RWPE2 (cell line): ENCODE results near the gene PEPD.

ENCODE experiments used
- ATAC-seq: fragments of 200-7000 bp; cut with Tn5 transposase; 3 replicates; pipeline ENCODE4 v1.9.1; 2021; ENCODE audit warnings: low read depth
- DNase-seq: peaks from one replicate; pipeline ENCODE4 v3.0.0-alpha.2; 2020; ENCODE audit warnings: low spot score
- H3K27ac ChIP-seq: fragments of 450-650 bp; 2 replicates; pipeline ENCODE4 v1.5.1; 2017; ENCODE audit warnings: mild to moderate bottlenecking; ENCODE audit not compliant: poor library complexity, severe bottlenecking
- H3K27me3 ChIP-seq: fragments of 250-450 bp; sonication (Bioruptor Pico); 2 replicates; pipeline ENCODE4 v1.5.1; 2021; ENCODE audit warnings: mild to moderate bottlenecking, moderate library complexity; ENCODE audit not compliant: insufficient read depth, poor library complexity, severe bottlenecking
- H3K36me3 ChIP-seq: fragments of 250-450 bp; sonication (Bioruptor Pico); 2 replicates; pipeline ENCODE4 v1.5.1; 2020; ENCODE audit warnings: low read depth, mild to moderate bottlenecking, moderate library complexity
- H3K4me1 ChIP-seq: fragments of 250-450 bp; sonication (Bioruptor Pico); 2 replicates; pipeline ENCODE4 v1.5.1; 2021; ENCODE audit warnings: mild to moderate bottlenecking, moderate library complexity; ENCODE audit not compliant: insufficient read depth, poor library complexity, severe bottlenecking
- H3K4me3 ChIP-seq: fragments of 250-450 bp; sonication (Bioruptor Pico); 2 replicates; pipeline ENCODE4 v1.5.1; 2021; ENCODE audit warnings: mild to moderate bottlenecking, moderate library complexity; ENCODE audit not compliant: severe bottlenecking
- H3K9me3 ChIP-seq: fragments of 250-450 bp; sonication (Bioruptor Pico); 2 replicates; pipeline ENCODE4 v1.5.1; 2021; ENCODE audit warnings: mild to moderate bottlenecking, moderate library complexity; ENCODE audit not compliant: severe bottlenecking
- TF ChIP-seq, protein P1 (sequence below): fragments of 450-650 bp; IDR thresholded peaks from one replicate; pipeline ENCODE4 v1.5.1; 2017; ENCODE audit warnings: mild to moderate bottlenecking, moderate library complexity; ENCODE audit not compliant: poor library complexity, severe bottlenecking

The PEPD gene

GRCh38 chr19:33500991-33501390, 20.6 kb downstream of the PEPD start:
- H3K27me3 ChIP-seq = no peaks in the 10 kb centered on the region
- H3K27ac ChIP-seq = no peak overlapping the region
- no peak overlapping the region for H3K4me3 ChIP-seq
- H3K36me3 ChIP-seq = no peaks in the 10 kb centered on the region
- no peaks in the 10 kb centered on the region for H3K9me3 ChIP-seq
- TF ChIP-seq, protein P1, sequence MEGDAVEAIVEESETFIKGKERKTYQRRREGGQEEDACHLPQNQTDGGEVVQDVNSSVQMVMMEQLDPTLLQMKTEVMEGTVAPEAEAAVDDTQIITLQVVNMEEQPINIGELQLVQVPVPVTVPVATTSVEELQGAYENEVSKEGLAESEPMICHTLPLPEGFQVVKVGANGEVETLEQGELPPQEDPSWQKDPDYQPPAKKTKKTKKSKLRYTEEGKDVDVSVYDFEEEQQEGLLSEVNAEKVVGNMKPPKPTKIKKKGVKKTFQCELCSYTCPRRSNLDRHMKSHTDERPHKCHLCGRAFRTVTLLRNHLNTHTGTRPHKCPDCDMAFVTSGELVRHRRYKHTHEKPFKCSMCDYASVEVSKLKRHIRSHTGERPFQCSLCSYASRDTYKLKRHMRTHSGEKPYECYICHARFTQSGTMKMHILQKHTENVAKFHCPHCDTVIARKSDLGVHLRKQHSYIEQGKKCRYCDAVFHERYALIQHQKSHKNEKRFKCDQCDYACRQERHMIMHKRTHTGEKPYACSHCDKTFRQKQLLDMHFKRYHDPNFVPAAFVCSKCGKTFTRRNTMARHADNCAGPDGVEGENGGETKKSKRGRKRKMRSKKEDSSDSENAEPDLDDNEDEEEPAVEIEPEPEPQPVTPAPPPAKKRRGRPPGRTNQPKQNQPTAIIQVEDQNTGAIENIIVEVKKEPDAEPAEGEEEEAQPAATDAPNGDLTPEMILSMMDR = no peak
- DNase-seq (peak; percentile 37), ATAC-seq (no peak)
- H3K4me1 ChIP-seq = no peaks in the 10 kb centered on the region

- Histone ChIP-seq H3K4me1 (no peaks in the 10 kb centered on the region), H3K27me3 (no peaks in the 10 kb centered on the region), H3K27ac (no peak overlapping the region), H3K9me3 (no peaks in the 10 kb centered on the region), H3K36me3 (no peaks in the 10 kb centered on the region), H3K4me3 (no peak overlapping the region)
- DNase-seq (no peak), ATAC-seq (no peak)
- TF ChIP-seq, protein P1 = no peak
Measured at GRCh38 chr19:33500586-33500985, 21.0 kb downstream of the PEPD start.

DNA sequence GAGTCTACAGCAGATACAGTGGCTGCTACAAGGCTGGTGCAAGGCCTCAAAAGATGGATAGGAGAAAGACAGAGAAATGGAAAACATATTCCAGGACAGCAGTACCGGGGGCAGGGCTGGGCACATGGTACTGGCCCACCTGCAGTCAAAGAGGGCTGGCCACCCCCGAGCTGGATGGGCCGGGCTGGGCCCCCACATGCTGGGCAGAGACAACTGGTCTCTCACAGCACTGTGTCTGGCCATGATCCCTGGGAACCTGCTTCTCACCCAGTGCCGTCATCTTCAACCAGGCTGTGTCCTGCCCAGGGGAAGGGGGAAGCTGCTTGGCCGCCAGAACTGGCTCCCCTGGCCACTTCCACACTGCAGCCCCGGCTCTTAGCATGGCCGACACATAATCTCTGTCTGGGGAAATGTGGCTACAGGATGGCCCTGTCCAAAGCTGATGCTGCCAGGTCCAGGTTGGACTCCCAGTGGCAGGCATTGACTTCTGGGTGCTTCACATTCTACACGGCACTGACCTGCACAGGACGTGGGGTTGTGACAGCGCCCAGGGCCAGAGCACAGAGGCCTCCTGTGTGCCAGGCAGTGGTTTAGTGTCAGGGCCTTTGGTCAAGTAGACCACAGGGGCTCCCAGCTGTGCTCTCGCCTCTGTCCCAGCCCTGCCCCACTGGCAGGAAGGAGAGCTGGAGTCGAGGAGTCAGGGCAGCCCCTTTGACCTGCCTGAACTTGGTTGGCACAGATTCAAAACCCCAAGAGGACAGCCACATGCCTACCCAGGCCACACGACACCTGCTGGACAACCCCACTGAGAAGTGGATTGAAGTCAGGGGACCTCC, 21.7 kb downstream of the PEPD start:
- peak; percentile 36 for DNase-seq
- Histone ChIP-seq H3K27me3 (no peaks in the 10 kb centered on the region), H3K36me3 (no peaks in the 10 kb centered on the region), H3K27ac (no peak overlapping the region), H3K9me3 (no peaks in the 10 kb centered on the region), H3K4me1 (no peaks in the 10 kb centered on the region), H3K4me3 (no peak overlapping the region)
- TF ChIP-seq, protein P1 = no peak
- no peak for ATAC-seq

DNA sequence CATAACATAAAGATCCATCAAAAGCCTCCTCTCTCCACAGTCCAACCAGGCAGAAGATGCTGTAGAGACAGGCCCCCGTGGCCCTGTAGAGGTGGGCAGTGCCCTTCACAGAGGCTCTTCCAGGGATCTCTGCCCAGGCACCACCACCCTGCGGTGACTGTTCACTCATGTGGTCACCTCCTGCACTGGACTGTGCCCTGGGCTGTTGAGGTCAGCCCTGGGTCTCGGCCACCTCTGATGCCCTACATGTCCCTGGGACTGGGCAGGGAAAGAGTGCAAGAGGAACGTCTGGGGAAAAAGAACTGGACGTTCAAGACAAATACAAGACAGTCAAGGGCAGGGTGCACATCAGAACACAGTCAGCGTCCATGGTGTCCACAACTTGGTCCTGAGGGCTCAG, 22.3 kb downstream of the PEPD start:
- TF ChIP-seq, protein P1 = no peak
- Histone ChIP-seq H3K4me1 (no peaks in the 10 kb centered on the region), H3K4me3 (no peak overlapping the region), H3K9me3 (no peaks in the 10 kb centered on the region), H3K36me3 (no peaks in the 10 kb centered on the region), H3K27me3 (no peaks in the 10 kb centered on the region), H3K27ac (no peak overlapping the region)
- ATAC-seq (no peak), DNase-seq (peak; percentile 18)

GRCh38 chr19:33498391-33499000, 23.1 kb downstream of the PEPD start:
- Histone ChIP-seq H3K4me3 (no peak overlapping the region), H3K36me3 (no peaks in the 10 kb centered on the region), H3K27ac (no peak overlapping the region), H3K27me3 (no peaks in the 10 kb centered on the region), H3K4me1 (no peaks in the 10 kb centered on the region), H3K9me3 (no peaks in the 10 kb centered on the region)
- ATAC-seq = no peak
- peak; percentile 19 for DNase-seq
- TF ChIP-seq, protein P1 = no peak
